GM12864 (cell line): ENCODE measurements around the gene HEY2.

Experiments used
- DNase-seq: peaks from one replicate; pipeline ENCODE4 v3.0.0-alpha.2; 2011; ENCODE audit warnings: low read depth
- H3K4me3 ChIP-seq: 2 replicates; pipeline ENCODE4 v1.5.1; 2011; ENCODE audit warnings: mild to moderate bottlenecking, low read depth, low read length, control low read depth
- CTCF ChIP-seq: IDR thresholded peaks from 2 replicates; pipeline ENCODE4 v1.5.1; 2011; ENCODE audit warnings: low read depth, mild to moderate bottlenecking, moderate library complexity, low read length, control low read depth, inconsistent platforms; ENCODE audit errors: missing control alignments

The HEY2 gene

GRCh38 chr6:125806813-125807212 lies 57.4 kb downstream of the HEY2 start:
- no peak for TF ChIP-seq CTCF
- H3K4me3 ChIP-seq, result no peak overlapping the region
- no peak for DNase-seq

- no peak for DNase-seq
- H3K4me3 ChIP-seq, result no peak overlapping the region; the same call in 1 of the 2 replicates
- no peak for TF ChIP-seq CTCF
Observed at GRCh38 chr6:125807293-125807692, 57.9 kb downstream of the HEY2 start.

- no peak overlapping the region; the same call in 1 of the 2 replicates for H3K4me3 ChIP-seq
- no peak for DNase-seq
Observed at GRCh38 chr6:125808060-125808459, 58.6 kb downstream of the HEY2 start.

GRCh38 chr6:125808591-125808990 lies 59.2 kb downstream of the HEY2 start:
- DNase-seq, result no peak
- no peak overlapping the region for H3K4me3 ChIP-seq

More at GRCh38 chr6:125808060-125808459, 58.6 kb downstream of the HEY2 start:
- no peak for TF ChIP-seq CTCF

GRCh38 chr6:125809570-125810170 lies 60.2 kb downstream of the HEY2 start:
- TF ChIP-seq CTCF, result no peak
- no peak overlapping the region; the same call in 1 of the 2 replicates for H3K4me3 ChIP-seq
- no peak for DNase-seq

More at GRCh38 chr6:125808591-125808990, 59.2 kb downstream of the HEY2 start:
- no peak for TF ChIP-seq CTCF

GRCh38 chr6:125810445-125810844 lies 61.0 kb downstream of the HEY2 start:
- no peak overlapping the region for H3K4me3 ChIP-seq
- DNase-seq, result no peak
- TF ChIP-seq CTCF, result no peak
